OCI-M1 (cell line): ENCODE data around the gene MRPS18A.
"Not testable (repeated sequence)": the region's sequence is repeated elsewhere in the genome, so short reads cannot be mapped to it uniquely, and the experiment has no call there.

Source experiments
- DNase-seq: peaks from one replicate; lab custom pipeline; 2025; lab: John Stamatoyannopoulos, UW

The MRPS18A gene

DNA sequence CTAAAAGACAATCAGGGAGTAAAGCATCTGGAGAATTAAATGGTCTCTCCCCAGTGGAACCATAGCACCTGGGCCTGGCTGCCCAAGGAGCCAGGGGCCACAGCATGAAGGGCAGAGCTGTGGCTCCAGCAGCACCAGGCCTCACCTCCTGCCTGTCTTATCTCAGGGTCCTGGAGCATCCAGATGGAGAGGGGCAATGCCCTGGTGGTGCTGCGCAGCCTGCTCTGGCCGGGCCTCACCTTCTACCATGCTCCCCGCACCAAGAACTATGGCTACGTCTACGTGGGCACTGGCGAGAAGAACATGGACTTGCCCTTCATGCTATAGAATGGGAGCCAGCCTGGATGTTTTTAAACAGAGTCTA lies 17.0 kb downstream of the MRPS18A start:
- DNase-seq = no peak

DNA sequence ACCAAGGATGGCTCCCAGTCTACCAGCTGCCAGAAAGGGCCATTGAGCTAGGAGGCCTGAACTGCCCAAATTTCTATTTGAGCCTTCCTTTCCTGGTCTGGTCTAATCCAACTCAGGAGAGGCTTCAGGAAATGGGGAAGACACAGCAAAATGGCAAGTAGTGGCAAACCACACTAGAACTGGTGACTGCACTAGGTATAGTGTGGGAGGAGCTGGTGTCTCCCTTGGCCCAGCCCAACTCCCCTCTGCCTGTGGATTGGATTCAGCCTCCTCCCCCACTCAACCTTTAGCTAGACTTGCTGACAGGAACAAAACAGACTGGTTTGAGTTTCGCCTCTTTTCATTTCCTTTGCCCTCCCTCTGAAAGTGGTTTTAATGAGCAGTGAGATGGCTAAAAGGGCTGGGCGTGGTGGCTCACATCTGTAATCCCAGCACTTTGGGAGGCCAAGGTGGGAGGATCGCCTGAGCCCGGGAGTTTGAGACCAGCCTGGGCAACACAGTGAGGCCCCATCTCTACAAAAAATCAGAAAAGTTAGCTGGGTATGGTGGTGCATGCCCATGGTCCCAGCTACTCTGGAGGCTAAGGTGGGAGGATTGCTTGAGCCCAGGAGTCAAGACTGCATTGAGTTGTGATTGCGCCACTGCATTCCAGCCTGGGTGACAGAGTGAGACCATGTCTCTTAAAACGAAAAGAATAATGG lies 17.5 kb downstream of the MRPS18A start:
- DNase-seq = peak; percentile 90

GRCh38 chr6:43669050-43669921 lies 18.3 kb downstream of the MRPS18A start:
- DNase-seq = no peak

GRCh38 chr6:43668151-43669028 lies 19.2 kb downstream of the MRPS18A start:
- DNase-seq = peak; percentile 90

GRCh38 chr6:43667245-43668150 lies 20.1 kb downstream of the MRPS18A start:
- peak; percentile 95 for DNase-seq

DNA sequence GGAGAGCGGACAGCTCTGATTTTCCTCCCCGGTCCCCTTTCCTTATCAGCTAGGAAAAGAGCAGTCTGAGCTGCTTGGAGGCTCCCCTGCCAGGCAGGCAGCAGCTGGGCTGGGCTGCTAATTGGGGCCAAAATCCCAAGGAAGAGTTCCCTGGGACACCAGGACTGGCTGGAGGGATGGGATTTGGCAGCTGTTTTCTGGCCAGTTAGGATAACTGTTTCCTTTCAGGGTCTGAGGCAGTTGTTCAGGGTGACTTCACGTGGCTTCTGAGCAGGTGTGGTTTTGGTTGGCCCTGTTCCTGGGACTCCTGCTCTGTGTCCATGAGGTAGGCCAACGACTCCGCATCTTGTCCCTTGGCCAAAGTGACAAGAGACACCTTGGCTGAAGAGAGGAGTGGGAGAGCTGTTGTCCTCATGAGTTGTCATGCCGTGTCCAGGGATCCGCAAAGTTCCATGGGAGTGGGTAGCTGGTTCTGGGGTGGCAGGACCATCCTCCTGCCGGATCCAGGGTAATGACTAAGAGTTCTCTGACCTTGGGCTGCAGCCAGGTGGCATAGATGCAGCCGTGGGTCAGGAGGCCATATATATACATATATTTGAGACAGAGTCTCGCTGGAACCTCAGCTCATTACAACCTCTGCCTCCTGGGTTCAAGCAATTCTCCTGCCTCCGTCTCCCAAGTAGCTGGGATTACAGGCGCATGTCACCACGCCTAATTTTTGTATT lies 21.2 kb downstream of the MRPS18A start:
- no peak for DNase-seq

- DNase-seq = no peak
Observed at GRCh38 chr6:43665376-43665775, 22.2 kb downstream of the MRPS18A start.

- not testable (repeated sequence) for DNase-seq
Observed at GRCh38 chr6:43662948-43663347, 24.6 kb downstream of the MRPS18A start.

DNA sequence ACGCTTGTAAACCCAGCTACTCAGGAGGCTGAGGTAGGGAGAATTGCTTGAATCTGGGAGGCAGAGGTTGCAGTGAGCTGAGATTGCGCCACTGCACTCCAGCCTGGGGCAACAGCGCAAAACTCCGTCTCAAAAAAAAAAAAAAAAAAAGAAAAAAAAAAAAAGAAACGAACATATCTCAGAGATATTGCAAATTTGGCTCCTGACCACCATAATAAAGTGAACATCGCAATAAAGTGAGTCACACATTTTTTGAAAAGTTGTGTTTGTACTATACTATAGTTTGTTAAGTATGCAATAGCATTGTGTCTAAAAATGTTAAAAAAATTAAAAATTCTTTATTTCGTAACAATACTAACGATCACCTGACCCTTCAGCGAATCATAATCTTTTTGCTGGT lies 29.4 kb downstream of the MRPS18A start:
- DNase-seq = no peak

DNA sequence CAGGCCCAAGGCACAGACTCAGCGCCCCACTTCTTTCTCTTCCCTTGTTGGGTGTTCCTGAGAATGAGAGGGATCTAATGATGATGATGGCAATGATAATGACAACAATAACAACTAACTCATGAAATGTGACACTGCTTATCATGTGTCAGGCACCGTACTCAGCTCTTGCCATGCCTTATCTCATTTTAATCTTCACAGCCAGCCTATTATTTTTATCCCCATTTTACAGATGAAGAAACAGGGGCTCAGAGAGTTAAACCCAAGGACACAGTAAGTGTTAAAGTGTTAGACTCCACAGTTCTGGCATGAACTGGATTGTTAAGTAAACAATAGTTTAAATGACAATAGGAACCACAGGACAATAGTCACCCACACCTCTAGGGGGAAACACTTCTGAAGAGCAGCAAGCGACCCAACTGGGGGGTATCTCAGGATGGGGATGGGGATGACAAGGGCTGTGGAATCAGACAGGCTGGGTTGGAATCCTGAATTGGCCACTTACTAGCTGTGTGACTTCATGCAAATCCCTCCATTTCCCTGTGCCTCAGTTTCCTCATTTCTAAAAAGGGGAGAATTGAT lies 30.3 kb downstream of the MRPS18A start:
- no peak for DNase-seq

DNA sequence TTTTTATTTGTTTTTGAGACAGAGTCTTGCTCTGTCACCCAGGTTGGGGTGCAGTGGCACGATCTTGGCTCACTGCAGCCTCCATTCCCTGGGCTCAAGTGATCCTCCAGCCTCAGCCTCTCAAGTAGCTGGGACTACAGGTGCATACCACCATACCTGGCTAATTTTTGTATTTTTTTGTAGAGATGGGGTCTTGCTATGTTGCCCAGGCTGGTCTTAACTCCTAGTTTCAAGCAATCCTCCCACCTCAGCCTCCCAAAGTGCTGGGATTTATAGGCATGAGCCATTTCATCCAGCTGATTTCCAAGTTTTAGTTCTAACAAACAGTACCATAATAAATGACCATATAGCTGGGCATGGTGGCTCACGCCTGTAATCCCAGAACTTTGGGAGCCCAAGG lies 34.8 kb downstream of the MRPS18A start:
- not testable (repeated sequence) for DNase-seq

DNA sequence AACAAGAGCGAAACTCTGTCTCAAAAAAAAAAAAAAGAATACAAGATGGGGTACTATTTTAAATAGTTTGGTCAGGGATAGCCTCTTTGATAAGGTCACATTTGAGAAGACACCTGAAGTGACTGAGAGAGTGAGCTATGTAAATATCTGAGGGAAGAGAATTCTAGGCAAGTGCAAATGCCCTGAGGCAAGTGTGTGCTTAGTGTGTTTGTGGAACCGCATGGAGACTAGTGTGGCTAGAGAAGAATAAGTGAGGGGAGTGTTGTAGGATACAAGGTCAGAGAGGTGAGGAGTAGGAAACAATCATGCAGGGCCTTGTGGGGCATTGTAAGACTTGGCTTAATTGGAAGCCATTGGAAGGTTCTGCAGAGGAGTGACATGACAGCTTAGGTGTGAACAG lies 39.3 kb downstream of the MRPS18A start:
- DNase-seq = no peak

- DNase-seq = no peak
Observed at GRCh38 chr6:43647613-43648012, 40.0 kb downstream of the MRPS18A start.

GRCh38 chr6:43645613-43645964 lies 42.0 kb downstream of the MRPS18A start:
- no peak for DNase-seq

DNA sequence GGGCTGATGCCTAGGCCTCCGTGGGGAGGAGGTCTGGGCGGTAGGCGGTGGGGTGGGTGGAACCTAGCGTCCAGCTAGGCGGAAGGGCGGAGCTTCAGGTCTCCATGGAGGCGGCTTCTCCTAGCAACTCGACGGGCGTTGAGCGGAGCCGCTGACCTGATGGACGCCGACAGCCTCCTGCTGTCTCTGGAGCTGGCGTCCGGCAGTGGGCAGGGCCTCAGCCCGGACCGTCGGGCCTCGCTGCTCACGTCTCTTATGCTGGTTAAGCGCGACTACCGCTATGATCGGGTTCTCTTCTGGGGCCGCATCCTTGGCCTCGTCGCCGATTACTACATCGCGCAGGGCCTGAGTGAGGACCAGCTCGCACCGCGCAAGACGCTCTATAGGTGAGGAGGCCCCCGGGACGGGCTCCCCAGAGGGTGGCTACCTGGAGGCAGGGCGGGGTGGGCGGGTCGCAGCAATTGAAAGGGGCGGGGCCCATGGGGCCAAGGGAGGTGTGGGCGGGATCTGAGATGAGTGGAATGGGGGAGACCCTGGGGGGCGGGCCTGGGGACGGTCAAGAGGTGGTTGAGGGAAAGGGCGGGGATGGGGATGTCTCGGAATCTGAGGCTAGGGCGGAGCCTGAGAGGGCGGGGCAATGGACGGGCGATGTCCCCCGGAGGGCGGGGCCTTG lies 42.5 kb downstream of the MRPS18A start, which contains the start of gene RSPH9:
Gene RSPH9, plus strand, starts transcription at position 97 of the 673 bp plus-strand sequence. Its CDS starts 63 bp downstream, at position 160.
- no peak for DNase-seq

DNA sequence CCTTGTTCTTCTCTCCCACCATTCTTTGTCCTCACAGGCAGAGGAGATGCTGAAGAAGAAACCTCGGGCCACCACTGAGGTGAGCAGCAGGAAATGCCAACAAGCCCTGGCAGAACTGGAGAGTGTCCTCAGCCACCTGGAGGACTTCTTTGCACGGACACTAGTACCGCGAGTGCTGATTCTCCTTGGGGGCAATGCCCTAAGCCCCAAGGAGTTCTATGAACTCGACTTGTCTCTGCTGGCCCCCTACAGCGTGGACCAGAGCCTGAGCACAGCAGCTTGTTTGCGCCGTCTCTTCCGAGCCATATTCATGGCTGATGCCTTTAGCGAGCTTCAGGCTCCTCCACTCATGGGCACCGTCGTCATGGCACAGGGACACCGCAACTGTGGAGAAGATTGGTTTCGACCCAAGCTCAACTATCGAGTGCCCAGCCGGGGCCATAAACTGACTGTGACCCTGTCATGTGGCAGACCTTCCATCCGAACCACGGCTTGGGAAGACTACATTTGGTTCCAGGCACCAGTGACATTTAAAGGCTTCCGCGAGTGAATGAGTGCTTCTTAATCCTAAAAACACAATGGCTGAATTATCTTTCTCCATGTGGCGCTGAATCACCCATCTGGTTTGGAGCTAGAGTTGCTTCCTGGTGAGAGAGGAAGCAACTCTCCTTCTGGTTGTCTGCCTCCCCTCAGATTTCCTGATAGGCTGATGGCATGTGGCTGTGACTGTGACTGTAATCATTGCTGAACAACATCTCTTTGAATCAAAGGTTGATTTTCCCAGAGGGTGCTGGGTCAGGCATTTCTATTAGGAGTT lies 47.4 kb downstream of the MRPS18A start:
- DNase-seq = peak; percentile 48

DNA sequence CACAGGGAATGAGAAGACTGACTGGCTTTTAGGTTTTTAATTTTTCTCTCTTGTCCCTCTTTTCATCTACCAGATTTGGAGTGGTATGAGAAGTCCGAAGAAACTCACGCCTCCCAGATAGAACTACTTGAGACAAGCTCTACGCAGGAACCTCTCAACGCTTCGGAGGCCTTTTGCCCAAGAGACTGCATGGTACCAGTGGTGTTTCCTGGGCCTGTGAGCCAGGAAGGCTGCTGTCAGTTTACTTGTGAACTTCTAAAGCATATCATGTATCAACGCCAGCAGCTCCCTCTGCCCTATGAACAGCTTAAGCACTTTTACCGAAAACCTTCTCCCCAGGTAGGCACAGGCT lies 51.3 kb downstream of the MRPS18A start:
- peak; percentile 47 for DNase-seq

- DNase-seq = peak; percentile 96
Observed at GRCh38 chr6:43635387-43636307, 51.9 kb downstream of the MRPS18A start, which contains the start of gene MAD2L1BP. Gene MAD2L1BP, plus strand, starts transcription at chr6:43635840. Its CDS starts 36 bp downstream, at chr6:43635876.
